Caco-2 (cell line): ENCODE data around the gene DYRK2. TPM values are rescaled to one million over a fixed set of nuclear protein-coding genes. Genes with fewer than 3 reads are reported as not detected.

Experiments
- Bru-seq: library from RNA; stranded (reverse); fragments of 400-500 nt; gene quantifications from one replicate; lab custom pipeline; 2021; lab: Mats Ljungman, UMichigan
- BruChase-seq, 2 experiments: library from RNA; stranded (reverse); fragments of 400-500 nt; gene quantifications; one replicate each; lab custom pipeline; 2021; lab: Mats Ljungman, UMichigan
- BruUV-seq: library from RNA; stranded (reverse); fragments of 400-500 nt; replicated peaks from 2 replicates; lab custom pipeline; 2021; lab: Mats Ljungman, UMichigan
- CTCF ChIA-PET: fragments of 300-600 bp; sonication (Branson Sonifier 250); formaldehyde crosslinking; loops from one replicate; lab custom pipeline; 2022; ENCODE audit warnings: antibody characterized with exemption; lab: Charles Lee
- POLR2A ChIA-PET: fragments of 300-600 bp; sonication (Branson Sonifier 250); formaldehyde crosslinking; loops from one replicate; lab custom pipeline; 2022; ENCODE audit warnings: antibody characterized with exemption; lab: Charles Lee
- DNase-seq, 2 experiments: peaks; one replicate each; pipeline versions ENCODE4 v3.0.0 to v3.0.0-alpha.2; 2020 to 2022
- H3K27me3 ChIP-seq: replicated peaks from 2 replicates; pipeline ENCODE4 v1.6.0; 2011; ENCODE audit warnings: low read length; ENCODE audit not compliant: control insufficient read depth, insufficient read depth
- H3K36me3 ChIP-seq: 2 replicates; pipeline ENCODE4 v1.5.1; 2011; ENCODE audit warnings: low read length; ENCODE audit not compliant: control insufficient read depth, insufficient read depth
- H3K4me1 ChIP-seq: fragments of 250-450 bp; sonication (Bioruptor Pico); 2 replicates; pipeline ENCODE4 v1.5.1; 2020; ENCODE audit warnings: mild to moderate bottlenecking
- H3K4me3 ChIP-seq: 2 replicates; pipeline ENCODE4 v1.5.1; 2011; ENCODE audit warnings: low read depth, mild to moderate bottlenecking, control low read depth, low read length
- H3K9me3 ChIP-seq: fragments of 250-450 bp; sonication (Bioruptor Pico); 2 replicates; pipeline ENCODE4 v1.5.1; 2020; ENCODE audit warnings: mild to moderate bottlenecking, moderate library complexity
- H3K27ac Mint-ChIP-seq: one replicate; pipeline ENCODE4 v1.8.0; 2022; ENCODE audit warnings: mixed read lengths; ENCODE audit not compliant: unreplicated experiment
- H3K27me3 Mint-ChIP-seq: one replicate; pipeline ENCODE4 v1.8.0; 2022; ENCODE audit warnings: mixed read lengths; ENCODE audit not compliant: insufficient read depth, unreplicated experiment
- H3K36me3 Mint-ChIP-seq: one replicate; pipeline ENCODE4 v1.8.0; 2022; ENCODE audit warnings: mild to moderate bottlenecking, mixed read lengths; ENCODE audit not compliant: insufficient read depth, unreplicated experiment
- H3K4me1 Mint-ChIP-seq: one replicate; pipeline ENCODE4 v1.8.0; 2022; ENCODE audit warnings: low read depth, mixed read lengths; ENCODE audit not compliant: unreplicated experiment
- H3K4me3 Mint-ChIP-seq: one replicate; pipeline ENCODE4 v1.8.0; 2022; ENCODE audit warnings: mild to moderate bottlenecking, moderate library complexity, mixed read lengths; ENCODE audit not compliant: unreplicated experiment
- H3K9me3 Mint-ChIP-seq: one replicate; pipeline ENCODE4 v1.8.0; 2022; ENCODE audit warnings: mixed read lengths; ENCODE audit not compliant: unreplicated experiment
- intact Hi-C: fragments of 100-400 bp; cut with micrococcal nuclease; formaldehyde crosslinking; loops from one replicate; pipeline ENCODE4 v1.10.0; 2022; ENCODE audit not compliant: unreplicated experiment
- long read RNA-seq: library from polyadenylated mRNA; stranded (forward); transcript quantifications from one replicate; pipeline ENCODE4 v2.0.0, GENCODE V29; 2022
- total RNA-seq: library from RNA; stranded (reverse); gene quantifications from 2 replicates; pipeline ENCODE4 v1.2.3, GENCODE V29; 2022
- TF ChIP-seq, protein P1 (sequence below), 2 experiments: fragments of 200-600 bp in 1 of 2; IDR thresholded peaks; 1 replicate in 1 of 2; 2 replicates in 1 of 2; pipeline versions ENCODE4 v1.5.1 to v1.8.0; 2011 to 2022; ENCODE audit warnings: antibody characterized with exemption in 1 of 2, control low read depth in 1 of 2, inconsistent platforms in 1 of 2, low read depth in 1 of 2, low read length in 1 of 2, mild to moderate bottlenecking in 1 of 2, moderate library complexity in 1 of 2; ENCODE audit not compliant: insufficient read depth in 1 of 2, severe bottlenecking in 1 of 2, unreplicated experiment in 1 of 2

DYRK2 gene
- total RNA-seq (24.4 and 24.6 TPM in 2 replicates), Bru-seq, nascent RNA (percentile 91 among the genes with signal in this experiment), BruChase-seq, experiment 1, labeled RNA remaining after a 2-hour chase (percentile 96 among the genes with signal in this experiment), BruChase-seq, experiment 2, labeled RNA remaining after a 6-hour chase (percentile 83 among the genes with signal in this experiment)
- long read RNA-seq, full-length matches to known transcripts: 9 of 14 reads
- long read RNA-seq, partial matches to known transcripts: 0 of 14 reads
- long read RNA-seq, other reads (novel, unspliced or antisense): 5 of 14 reads

DNA sequence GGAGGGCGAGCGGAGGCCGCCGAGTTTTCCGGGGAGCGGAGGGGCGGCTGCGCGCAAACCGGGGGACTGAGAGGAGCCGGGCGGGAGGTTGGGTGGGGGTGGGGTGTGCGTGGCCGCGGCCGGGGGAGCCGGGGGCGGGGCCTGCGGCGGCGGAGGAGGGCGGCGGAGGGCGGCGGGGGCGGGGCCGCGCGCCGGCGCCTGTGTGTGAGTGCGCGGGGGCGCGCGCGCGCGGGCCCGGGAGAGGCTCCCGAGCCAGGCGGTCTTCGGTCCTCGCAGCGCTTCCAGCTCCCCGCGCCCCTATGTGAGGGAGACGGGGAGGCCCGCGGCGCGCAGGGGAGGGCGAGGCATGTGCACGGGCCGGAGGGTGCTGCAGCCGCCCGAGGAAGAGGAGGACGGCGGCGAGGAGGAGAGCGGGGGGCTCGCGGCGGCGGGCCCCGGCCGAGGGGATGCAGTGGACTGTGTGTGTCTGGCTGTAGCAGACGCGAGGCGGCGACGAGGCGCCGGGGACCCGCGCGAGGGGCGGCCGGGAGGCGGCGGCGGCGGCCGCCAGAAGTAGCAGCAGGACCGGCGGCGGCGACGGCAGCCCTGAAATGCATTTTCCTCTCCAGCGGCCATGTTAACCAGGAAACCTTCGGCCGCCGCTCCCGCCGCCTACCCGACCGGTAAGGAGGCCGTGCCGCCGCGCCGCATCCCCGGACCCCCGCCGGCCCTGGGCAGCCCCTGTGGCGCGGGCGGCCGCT is at the start of gene DYRK2:
Gene DYRK2, plus strand, starts transcription at position 225 of the 740 bp plus-strand sequence. Its CDS starts 389 bp downstream, at position 614.
- TF ChIP-seq, protein P1, sequence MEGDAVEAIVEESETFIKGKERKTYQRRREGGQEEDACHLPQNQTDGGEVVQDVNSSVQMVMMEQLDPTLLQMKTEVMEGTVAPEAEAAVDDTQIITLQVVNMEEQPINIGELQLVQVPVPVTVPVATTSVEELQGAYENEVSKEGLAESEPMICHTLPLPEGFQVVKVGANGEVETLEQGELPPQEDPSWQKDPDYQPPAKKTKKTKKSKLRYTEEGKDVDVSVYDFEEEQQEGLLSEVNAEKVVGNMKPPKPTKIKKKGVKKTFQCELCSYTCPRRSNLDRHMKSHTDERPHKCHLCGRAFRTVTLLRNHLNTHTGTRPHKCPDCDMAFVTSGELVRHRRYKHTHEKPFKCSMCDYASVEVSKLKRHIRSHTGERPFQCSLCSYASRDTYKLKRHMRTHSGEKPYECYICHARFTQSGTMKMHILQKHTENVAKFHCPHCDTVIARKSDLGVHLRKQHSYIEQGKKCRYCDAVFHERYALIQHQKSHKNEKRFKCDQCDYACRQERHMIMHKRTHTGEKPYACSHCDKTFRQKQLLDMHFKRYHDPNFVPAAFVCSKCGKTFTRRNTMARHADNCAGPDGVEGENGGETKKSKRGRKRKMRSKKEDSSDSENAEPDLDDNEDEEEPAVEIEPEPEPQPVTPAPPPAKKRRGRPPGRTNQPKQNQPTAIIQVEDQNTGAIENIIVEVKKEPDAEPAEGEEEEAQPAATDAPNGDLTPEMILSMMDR (IDR thresholded peaks at IDR 0.05; ENCODE audit: insufficient read depth in 1 of 2, low read depth in 1 of 2, low read length in 1 of 2, severe bottlenecking in 1 of 2, unreplicated experiment in 1 of 2): peak in 1 of 2 experiments; percentile 8
- ChIA-PET CTCF (interaction anchor here (0.9 kb wide), 1 partner anchor 293 kb away, joined by 3 read pairs; no protein-coding TSS in a partner anchor), POLR2A (no interaction called here)
- DNase-seq: peak; percentile 74 to 82
- H3K27me3 ChIP-seq: no peaks in the 10 kb centered on the region
- H3K4me3 Mint-ChIP-seq: peak within 1 kb of the TSS; percentile 79
- no peaks in the 10 kb centered on the region; the same call in 1 of the 2 replicates for H3K36me3 ChIP-seq
- H3K4me1 ChIP-seq: peaks cover 24% of the 10 kb centered on the region; the same call in 1 of the 2 replicates
- H3K27ac Mint-ChIP-seq: peak within 1 kb of the TSS; percentile 93
- peak within 1 kb of the TSS; percentile 75 for H3K4me3 ChIP-seq
- H3K36me3 Mint-ChIP-seq: peaks cover 4% of the 10 kb centered on the region
- H3K9me3 Mint-ChIP-seq: no peaks in the 10 kb centered on the region
- H3K9me3 ChIP-seq: no peaks in the 10 kb centered on the region
- BruUV-seq: no TSS peak
- intact Hi-C loops: loop anchor here (2.0 to 10.0 kb wide), 2 partner anchors 62 to 294 kb away; no protein-coding TSS in a partner anchor
- peaks cover 14% of the 10 kb centered on the region for H3K4me1 Mint-ChIP-seq
- no peaks in the 10 kb centered on the region for H3K27me3 Mint-ChIP-seq

DNA sequence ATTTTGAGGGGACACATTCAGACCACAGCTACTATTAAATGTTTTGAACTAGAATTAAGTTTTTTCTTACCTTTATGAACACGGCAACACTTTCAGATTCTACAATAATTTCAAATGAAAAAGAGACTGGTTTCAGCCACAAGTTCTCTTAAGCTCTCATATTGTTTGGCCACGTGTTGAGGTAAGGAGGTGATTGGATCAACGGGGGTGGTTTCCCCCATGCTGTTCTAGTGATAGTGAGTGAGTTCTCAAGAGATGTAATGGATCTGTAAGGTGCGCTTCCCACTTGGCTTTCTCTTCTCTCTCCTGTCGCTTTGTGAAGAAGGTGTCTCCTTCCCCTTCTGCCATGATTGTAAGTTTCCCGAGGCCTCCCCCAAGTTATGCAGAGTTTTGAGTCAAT is 48.9 kb upstream of the DYRK2 start:
- TF ChIP-seq, protein P1 (IDR thresholded peaks at IDR 0.05; ENCODE audit: insufficient read depth in 1 of 2, low read depth in 1 of 2, low read length in 1 of 2, severe bottlenecking in 1 of 2, unreplicated experiment in 1 of 2): no peak
- Mint-ChIP-seq H3K4me1 (no peaks in the 10 kb centered on the region), H3K36me3 (no peaks in the 10 kb centered on the region), H3K27me3 (peaks cover 2% of the 10 kb centered on the region), H3K9me3 (no peaks in the 10 kb centered on the region), H3K4me3 (no peak overlapping the region), H3K27ac (no peak overlapping the region)
- intact Hi-C loops: no loop called here
- BruUV-seq: no TSS peak
- CTCF ChIA-PET: no interaction called here
- POLR2A ChIA-PET: no interaction called here
- Histone ChIP-seq H3K4me1 (no peaks in the 10 kb centered on the region), H3K36me3 (no peaks in the 10 kb centered on the region), H3K27me3 (no peaks in the 10 kb centered on the region), H3K9me3 (no peaks in the 10 kb centered on the region), H3K4me3 (no peak overlapping the region)
- DNase-seq: no peak

DNA sequence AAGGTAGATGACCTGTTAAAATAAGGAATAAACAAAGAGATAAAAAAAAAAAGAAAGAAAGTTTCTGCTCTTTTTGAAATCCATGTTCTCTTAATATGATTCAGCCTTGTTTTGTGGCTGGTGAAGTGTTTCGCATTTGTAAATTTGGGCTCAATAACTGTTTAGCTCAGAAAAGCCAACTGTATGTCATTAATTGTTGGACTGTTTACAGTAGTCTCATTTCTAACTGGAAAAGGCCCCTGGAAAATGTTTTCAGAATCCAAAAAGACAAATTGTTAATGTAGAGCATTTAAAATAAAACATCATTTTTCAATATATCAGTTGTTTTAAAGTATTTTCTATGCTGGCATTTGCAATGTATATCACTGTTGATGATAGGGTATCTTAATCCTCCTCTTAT is 47.4 kb upstream of the DYRK2 start:
- Histone ChIP-seq H3K27me3 (no peaks in the 10 kb centered on the region), H3K4me1 (no peaks in the 10 kb centered on the region), H3K36me3 (no peaks in the 10 kb centered on the region), H3K9me3 (no peaks in the 10 kb centered on the region), H3K4me3 (no peak overlapping the region)
- intact Hi-C loops: no loop called here
- no peaks in the 10 kb centered on the region for H3K36me3 Mint-ChIP-seq
- no TSS peak for BruUV-seq
- no peak overlapping the region for H3K27ac Mint-ChIP-seq
- peaks cover 2% of the 10 kb centered on the region for H3K27me3 Mint-ChIP-seq
- no peaks in the 10 kb centered on the region for H3K4me1 Mint-ChIP-seq
- CTCF ChIA-PET: no interaction called here
- DNase-seq: no peak
- POLR2A ChIA-PET: no interaction called here
- H3K4me3 Mint-ChIP-seq: no peak overlapping the region
- no peaks in the 10 kb centered on the region for H3K9me3 Mint-ChIP-seq
- TF ChIP-seq, protein P1 (IDR thresholded peaks at IDR 0.05; ENCODE audit: insufficient read depth in 1 of 2, low read depth in 1 of 2, low read length in 1 of 2, severe bottlenecking in 1 of 2, unreplicated experiment in 1 of 2): no peak
